ENCODE measurements around the gene DGKB.

Gene DGKB

DNA sequence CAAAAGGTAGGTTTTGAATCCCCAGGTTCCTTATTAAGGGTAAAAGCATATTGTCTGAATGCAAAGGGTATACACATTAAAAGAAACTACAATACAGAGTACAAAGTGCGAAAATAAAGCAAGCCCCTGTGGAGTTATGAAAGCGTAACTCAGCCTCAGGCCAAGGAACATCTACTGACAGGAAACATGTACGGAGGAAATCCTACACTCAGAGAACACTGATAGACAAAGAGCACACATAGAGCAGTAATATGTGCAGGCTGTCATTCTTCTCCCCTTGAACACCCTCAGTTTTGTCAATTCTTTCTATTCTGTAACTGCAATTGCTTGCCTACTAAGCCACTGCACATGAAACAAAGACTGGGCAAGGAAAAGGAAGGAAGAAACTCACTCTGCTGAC lies 150.2 kb downstream of the DGKB start:
- DNase-seq: no peak

DNA sequence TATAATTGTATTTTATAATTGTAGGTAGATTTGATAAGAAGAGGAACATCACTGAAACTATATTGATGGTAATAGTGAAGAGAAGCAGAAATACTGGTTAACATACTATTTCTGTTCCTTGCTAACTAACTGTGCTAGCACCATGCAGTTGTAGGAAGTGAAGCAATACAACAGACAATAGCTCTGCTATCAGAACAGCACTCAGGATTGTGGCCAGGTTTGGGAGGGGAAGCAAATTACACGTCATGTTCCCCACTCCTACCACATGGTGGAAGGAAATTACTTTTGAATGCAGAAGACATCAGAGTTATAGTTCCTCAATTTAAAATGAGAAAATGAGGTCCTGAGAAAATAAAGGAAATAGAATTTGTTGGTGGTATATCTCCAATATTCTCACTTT lies 151.1 kb downstream of the DGKB start:
- DNase-seq: no peak

DNA sequence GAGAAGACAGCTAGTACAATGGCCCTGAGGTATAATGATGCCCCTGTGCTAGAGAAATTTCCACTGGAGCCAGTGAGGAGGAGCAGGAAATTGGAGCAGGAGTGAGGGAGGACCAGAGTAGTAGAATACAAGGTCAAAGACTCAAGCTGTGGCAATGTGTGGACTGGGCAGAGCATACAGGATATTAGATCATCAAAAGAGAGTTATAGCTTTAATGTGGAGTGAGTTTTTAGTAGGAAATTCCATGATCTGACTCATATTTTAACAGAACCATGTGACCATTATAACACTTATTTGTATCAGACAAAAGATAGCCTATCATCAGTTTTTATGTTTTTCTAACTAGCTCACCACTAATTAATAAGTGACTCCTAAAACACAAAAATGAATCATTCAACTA lies 154.1 kb downstream of the DGKB start:
- no peak for DNase-seq

DNA sequence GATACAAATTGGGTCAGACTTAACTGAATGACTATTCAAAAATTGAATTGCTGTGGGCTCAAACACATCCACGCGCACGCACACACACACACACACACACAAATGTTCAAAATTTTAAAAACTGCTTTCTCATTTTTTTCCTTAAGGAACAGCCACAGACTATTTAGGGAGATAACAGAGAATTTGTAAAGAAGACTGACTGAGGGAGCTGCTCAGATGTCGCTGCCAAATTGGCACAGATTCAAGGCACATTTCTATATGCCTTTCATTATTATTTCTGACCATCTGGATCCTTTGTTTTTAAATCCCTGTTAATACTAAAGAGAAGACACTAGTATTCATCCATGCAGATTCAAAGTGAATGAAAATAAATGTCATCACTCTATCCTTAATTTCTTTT lies 154.8 kb downstream of the DGKB start:
- DNase-seq: no peak

DNA sequence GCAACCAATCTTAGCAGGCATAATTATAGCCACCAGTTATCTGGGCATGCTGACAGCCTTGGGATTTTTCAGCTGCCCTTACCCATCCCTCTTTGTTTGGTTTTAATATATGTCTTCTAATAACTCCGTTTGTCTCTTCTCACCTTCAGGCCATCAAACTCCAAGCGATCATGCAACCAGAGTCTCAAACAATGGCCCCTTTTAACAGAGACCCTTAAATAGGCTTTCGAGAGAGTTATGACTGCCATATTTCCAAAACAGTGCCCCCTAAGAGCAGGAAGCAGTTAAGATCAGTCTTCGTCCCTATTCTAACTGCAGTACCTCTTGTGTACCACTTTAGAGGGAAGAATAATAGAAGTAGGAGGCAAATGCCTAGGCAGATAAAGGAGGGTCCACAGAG lies 157.5 kb downstream of the DGKB start:
- no peak for DNase-seq

DNA sequence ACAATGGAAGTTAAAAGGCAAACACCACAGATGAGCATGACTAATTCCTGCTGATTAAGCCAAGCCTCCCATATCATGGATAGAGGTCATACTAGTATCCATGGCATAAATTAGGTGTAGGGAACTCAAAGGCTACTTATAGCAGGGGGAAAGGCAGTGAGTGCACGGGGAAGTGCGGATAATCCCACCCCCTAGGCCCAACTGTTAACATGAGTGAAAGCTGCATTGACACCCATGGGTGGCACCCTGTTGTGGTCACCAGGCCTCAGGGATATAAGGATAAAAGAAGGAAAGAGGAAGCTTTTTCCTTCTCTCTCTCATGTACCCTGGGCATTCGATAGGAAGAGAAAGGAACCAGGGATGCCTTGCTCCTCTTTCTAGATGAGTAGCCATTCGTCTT lies 161.9 kb downstream of the DGKB start:
- DNase-seq: no peak

DNA sequence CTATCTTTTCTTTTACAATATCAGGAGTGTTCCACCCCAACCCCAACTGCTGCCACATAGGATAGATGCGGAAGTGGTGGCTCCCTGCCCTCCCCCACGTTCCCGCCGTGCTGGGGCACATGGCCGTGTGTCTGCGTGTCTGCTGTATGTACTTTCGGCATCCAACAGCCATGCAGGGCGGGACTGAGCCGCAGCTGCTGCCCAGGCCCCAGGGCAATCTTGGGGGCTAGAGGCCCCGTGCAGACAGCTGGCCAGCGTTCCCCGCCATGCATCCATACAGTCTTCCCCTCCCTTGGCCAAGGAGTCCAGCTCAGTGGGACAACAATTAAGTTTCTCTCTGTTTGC lies 162.7 kb downstream of the DGKB start:
- DNase-seq: no peak

DNA sequence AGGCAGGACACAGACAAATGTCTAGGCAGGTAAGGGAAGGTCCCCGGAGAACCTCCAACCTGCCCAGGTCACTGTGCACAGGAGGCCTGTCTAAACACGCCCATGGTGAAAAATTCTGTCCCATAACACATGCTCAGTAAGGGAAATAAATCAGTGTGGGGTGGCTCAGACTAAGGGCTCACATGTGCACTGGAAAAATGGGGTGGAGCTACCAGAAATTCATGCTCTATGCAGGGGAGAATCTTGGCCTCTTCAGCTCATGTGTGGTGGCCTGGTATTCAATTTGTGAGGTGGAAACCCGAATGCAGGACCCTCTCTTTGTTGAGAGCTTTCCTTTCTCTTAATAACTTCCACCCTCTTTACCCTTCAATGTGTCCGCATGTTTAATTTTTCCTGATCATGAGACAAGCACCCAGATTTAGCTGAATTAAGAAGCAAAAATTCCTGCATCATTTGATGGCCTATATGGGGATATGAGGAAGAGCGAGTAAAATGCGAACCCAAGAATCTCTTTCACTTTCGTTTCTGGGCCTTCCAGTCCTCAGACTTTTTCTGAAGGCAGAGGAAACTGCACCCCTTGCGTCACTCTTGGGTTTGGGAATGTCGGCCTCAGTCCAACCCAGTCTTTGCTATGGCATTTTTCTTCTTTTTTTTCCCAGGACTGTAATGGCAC lies 163.2 kb downstream of the DGKB start:
- DNase-seq: no peak

DNA sequence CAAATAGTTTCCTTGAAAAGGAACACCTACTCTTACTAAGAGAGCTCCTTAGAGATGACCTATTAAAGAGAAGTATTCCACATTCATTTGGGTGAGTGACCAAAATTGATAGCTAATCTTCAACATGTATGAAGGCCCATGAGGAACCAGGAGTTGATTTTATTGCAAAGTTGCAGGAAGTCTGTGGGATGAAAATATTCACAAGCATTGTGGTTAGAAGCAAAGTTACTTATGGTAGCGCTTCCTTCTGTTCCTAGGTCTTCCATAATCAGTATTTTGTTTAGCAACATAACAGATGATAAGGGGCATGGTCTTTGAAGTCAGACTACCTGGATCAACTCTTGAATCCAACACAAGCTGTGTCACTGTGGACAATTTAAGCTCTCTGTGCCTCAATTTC lies 164.5 kb downstream of the DGKB start:
- DNase-seq: no peak

DNA sequence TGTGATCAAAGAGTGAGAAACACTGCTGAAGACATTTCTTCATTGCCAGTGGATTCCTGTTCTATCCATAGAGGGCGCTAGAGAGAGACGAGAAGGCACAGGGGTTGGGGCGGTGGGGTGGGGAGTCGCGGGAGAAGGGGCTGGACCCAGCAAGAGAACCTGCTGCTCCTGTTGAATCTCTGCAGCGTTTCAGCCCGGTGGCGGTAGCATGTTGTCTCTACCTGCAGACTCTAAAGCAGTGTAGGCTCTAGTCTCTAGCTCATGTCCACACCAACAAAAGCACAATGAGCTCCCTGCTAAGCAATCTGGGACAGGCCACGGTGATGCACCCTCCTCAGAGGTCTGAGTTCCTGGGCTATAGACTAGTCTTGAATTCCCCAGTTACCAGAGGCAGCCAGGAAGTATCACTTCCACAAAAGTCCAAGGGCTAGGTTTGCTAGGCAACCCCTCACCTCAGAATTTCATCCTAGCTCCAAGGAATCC lies 167.7 kb downstream of the DGKB start:
- no peak for DNase-seq

DNA sequence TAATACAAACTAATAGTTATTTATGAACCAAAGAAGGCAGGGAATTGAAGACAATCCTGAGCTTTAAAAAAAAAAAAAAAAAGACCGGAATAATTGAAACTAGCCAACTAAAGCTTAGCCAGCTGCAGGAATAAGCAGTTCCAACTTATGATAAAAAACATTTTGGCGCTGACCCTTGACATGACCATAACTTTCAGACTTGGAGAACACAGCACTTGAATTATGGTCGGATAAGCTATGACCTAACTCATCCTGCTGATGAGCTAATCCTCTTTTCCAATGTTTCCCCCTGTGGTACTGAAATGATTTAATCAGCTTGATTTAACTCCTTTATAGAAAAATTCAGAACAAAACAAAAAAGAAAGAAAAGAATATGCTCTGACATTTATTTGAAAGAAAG lies 181.8 kb downstream of the DGKB start:
- DNase-seq: no peak

DNA sequence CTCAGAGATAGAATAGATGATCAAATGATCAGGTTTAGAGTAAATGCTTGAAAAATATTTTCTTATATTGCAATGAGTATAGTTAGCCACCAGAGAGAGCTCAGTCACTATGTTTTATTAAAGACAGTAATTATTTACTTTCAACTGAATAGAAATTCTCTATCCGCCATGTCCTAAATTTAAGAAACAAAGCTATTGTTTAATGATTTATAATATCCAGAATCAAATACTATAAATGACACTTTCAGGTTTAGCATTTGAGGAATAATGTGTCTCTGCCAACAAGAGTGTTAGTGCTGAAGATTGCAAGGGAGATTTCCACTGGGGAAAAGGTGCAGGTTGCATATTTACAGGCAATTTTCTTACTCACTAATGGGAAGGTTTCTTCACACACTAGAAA lies 184.7 kb downstream of the DGKB start:
- DNase-seq: no peak

DNA sequence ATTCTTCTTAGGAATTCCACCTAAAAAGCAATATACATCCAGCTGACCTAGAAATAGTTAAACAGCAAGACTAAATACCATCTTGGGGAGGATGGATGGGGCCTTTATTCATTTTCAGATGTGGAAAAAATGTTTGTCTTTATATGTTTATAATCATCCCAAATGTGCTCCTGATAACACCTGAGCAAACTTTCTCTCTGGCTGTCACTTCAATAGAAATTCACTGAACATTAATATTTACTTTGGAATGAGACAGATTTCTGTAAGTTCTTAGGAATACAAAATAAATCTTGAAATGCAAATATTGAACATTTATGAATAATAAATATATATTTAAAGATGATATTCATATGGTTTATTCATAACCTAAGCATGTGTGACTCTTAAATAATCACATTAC lies 185.4 kb downstream of the DGKB start:
- DNase-seq: no peak

DNA sequence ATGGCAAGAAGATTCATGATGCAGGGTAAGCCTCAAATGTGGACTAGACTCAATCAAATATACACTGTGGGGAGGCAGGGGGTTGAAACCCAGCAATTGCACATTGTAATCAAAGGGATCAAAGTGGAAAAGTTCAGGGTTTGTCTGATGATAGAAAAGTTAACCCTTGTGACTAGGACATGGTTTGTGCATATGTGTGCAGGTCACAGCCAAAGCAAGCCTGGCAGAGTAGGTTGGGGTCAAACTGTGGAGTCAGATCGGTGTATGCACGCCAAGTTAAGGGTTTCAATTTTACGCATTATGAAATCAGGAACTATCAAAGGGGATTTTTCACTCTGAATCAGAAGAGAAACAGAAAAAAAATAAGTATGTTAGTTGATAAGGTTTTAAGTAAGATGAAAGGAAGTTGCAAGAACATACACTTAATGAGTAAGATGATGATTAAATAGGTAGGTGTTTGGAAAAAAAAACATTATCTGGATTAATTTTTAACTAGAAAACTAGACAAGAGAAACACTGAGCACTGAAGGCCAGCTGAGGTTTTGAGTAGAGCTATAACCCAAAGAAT lies 188.3 kb downstream of the DGKB start:
- DNase-seq: no peak

DNA sequence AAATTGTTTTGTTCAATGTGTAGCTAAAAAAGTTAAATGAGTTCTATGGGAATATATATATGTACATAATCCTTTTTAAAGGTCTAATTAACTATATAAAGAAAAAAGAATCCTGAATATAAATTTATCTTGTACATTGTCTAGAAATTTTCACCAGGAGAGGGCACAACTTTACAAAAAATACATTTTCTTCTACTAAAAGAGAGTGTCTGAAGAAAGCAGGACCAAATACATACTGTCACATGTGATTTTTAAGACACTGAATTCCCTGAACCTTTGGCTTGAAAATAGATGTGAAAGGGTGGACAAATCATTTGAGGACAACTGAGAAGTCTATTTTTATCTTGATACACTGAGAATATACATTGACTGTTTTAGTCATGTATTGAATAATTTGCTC lies 204.3 kb downstream of the DGKB start:
- DNase-seq: no peak

DNA sequence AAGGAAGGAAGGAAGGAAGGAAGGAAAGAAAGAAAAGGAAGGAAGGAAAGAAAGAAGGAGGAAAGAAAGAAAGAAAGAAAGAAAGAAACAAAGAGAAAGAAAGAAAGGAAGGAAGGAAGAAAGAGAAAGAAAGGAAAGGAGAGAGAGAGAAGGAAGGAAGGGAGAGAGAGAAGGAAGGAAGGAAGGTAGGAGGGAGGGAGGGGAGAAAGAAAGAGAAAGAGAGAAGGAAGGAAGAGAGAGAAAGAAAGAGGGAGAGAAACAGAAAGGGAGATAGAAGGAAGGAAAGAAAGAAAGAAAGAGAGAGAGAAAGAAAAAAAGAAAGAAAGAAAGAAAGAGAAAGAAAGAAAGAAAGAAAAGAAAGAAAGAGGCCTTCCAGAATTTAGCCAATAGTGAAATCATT lies 204.9 kb downstream of the DGKB start:
- DNase-seq: no peak

DNA sequence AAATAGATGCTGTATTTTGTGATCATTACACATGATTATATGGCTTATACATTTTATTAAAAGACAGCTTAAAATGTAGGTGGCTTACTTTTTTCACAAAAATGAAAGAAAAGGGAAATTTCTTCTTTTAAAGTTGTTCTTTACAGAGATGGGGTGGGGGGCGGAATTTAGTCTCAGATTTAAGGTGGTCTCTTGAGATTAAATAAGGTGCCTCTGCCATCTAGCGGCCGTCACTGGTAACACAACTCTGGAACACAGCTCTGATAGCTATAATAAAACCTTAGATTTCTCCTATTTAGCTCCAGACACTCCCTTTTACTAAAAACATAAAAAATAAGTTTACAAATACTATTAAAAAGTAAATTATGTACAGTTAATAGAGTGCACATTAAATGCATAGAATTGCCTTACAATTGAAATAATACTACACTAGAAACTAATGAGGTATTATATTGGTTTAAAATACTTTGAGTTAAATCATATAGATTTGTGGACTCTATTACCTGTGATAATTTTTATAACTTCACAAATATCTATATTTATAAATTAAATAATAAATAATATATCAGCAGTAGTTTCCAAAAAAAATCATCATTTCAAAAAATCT lies 210.9 kb downstream of the DGKB start:
- DNase-seq: peak; percentile 42

DNA sequence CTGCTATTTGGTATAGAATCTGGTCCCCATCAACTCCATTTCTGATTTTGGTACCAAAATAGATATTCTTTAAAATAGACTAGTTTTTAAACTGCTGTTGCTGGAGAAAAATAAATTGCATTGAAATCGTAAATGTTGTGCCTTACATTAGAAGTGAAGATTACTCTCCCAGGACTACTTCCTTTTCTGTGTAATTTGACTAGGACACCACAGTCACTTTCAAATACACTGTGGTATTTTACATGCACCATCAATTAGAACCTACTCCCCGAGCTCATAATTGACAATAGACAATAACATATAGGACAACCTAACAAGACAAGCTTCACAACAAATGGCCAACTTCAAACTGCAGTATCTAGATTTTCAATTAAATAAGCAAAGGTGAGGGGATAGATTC lies 211.5 kb downstream of the DGKB start:
- no peak for DNase-seq

DNA sequence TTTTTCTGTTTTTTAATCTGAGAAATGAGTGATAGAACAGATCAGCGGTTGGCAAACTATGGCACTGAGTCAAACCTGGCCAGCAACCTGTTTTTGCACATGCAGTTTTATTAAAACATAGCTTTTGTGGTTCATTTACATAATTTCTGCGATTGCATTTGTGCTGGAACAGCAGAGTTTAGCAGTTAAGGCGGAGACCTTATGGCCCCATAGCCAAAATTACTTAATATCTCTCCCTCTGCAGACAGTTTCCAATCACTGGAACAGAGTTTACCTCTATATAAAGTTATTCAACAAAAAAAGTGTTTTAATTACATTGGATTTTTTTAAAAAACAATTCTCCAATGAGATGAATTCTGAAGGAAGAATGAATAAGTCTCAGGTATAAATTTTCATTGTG lies 212.1 kb downstream of the DGKB start:
- DNase-seq: no peak

DNA sequence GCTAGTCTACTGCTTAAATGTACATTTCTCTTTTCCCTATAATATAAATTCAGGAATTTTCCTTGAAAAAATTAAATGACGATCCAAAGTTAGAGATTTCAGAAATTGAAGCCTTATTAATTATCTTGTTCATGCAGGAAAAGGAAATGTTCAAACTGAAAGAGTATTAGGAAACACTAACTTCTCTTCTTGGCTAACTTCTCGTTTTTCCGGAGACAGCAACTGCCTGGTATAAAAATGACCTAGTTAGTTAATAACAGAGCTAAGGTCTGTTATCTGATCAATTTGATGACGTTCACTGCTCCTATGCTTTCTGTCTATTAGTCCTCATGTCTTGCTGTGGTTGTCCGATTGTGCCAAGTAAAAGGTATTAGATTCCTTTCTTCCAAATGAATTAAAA lies 212.5 kb downstream of the DGKB start:
- DNase-seq: no peak

DNA sequence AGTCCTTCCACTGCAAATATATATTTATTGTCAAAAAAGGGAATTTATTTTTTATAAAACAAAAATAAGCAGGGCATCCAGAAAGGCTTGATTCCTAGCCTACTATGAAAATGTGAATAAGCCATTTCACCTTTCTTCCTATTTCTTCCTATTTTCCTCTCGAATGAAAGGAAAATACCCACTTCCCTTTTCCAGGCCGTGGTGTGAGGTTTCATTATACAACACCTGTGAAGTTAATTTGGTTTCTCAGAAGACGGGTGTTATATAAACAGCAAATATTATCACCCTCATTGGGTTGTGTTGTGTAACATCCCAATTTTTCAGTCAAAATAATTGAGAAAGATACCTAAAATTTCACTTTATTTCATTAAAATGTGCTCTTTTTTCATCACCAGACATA lies 214.3 kb downstream of the DGKB start:
- no peak for DNase-seq

DNA sequence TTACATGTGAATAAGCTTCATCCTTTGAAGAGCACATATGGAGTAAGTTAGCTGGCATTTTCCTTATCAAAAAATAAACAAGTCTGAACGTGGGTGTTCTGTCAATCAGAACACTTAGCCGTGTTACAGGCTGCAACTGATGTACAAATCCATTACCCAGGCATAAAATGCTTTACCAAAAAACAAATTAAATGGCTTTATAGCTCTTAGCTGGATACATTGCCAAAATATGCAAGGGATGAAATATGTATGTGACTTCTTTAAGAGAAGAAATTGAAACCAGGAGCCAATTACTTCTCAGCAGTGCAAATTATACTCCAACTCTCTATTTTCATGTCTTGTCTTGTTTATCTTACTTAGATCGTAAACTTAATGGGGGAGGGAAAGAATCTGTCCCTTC lies 214.8 kb downstream of the DGKB start:
- no peak for DNase-seq

DNA sequence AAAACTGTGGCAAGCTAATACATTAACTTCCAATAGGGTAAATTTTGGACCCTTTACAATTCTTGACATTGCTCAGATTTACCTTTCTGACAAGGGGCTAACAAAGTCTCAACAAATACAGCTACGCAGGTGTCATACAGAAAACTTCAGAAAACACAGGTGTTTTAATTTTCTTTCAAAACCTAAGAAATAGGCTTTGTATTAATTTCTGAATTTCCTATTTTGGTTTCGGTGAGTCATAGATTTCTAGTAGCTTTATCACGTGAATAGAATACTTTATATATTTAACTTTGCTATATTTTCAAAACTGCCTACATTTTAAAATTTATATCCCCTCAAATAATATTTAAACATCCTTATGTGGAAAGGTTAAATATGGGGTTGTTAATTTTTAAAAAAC lies 215.3 kb downstream of the DGKB start:
- DNase-seq: no peak

DNA sequence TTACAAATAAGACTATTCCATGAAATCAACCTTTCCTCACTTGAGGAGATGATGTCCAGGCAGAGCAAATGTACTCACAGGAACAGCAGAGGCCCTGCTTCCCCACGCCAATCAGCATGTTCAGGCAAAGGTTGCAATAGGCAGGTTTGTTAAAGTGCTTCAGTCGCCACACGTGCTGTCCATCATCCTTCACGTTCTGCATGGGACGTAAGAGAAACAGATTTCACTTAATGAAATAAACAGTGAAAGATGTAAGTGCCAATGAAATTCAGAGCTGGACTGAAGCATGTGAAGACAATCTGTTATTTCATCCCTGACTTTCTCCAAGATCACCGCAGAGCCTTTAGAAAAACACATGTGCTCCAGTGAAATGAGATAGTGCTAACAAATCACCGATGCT lies 217.4 kb downstream of the DGKB start:
- DNase-seq: no peak

DNA sequence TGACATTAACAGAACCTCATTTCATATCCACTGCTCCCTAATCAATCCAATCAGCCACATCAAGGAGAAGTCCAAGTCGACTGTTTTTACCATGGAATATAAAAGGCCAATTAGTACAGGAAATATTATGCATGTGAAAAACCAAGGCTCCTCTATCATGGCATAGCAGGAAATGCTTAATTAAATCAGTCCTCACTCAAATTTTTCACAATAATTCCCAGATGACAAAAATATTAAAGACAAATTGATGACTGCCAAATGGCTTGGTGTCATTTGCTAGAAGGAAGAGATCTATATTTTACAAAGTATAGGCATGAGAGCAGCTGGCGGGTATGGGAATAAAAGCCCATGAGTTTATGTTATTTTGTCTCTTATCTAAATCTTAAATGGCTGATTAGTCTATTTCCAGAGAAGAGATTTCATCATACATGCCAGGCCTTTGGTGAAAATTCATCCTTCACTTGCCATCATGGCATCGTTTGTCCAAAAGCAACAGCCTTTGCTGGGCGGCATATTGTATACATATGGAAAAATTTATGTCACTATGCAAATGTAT lies 219.6 kb downstream of the DGKB start:
- DNase-seq: no peak
